ENCODE results near the gene CMTM8. TPM values are rescaled to one million over a fixed set of nuclear protein-coding genes. Genes with fewer than 3 reads are reported as not detected.

Gene CMTM8
- total RNA-seq, 2 experiments from 2014 or later = 6.1 to 7.5 TPM

DNA sequence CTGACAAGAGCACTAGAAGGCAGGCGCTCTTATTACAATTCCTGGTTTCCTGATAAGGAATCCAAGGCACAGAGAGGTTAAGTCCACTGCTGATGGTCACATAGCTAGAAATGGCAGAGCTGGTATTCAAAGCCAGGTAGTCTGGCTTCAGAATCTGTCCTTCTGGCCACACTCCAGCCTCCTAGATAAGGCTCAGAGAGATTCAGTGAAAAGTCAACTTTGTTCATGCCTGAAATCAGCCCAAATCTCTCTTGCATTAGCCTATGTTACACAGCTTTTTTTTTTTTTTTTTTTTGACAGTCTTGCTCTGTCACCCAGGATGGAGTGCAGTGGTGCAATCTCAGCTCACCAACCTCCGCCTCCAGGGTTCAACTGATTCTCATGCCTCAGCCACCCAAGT is 21.1 kb upstream of the CMTM8 start:
- CTCF ChIA-PET = no interaction called here

DNA sequence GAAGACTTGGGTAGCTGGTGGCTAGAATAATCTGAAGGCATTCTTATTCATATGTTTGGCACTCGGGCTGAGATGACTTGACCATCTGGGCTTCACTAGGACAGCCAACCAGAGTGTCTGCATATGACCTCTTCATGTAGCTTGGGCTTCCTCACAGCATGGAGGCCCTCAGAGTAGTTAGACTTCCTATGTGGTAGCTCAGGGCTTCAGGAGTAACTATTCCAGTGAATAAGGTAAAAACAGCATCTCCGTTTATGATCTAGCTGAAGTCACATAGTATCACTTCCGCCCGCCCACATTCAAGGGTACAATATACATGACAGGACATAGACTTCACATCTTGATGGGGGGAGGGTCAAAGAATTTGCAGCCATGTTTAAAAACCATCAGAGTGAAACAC is 18.9 kb upstream of the CMTM8 start:
- Mint-ChIP-seq H3K27me3 (peaks cover 5% of the 10 kb centered on the region), H3K4me1 (ENCODE audit: low read depth) (no peaks in the 10 kb centered on the region), H3K27ac (no peak overlapping the region), H3K9me3 (peaks cover 5% of the 10 kb centered on the region), H3K36me3 (ENCODE audit: low read depth) (no peaks in the 10 kb centered on the region), H3K4me3 (no peak overlapping the region)
- CTCF ChIA-PET = no interaction called here
- H3K4me3 ChIP-seq (ENCODE audit: low read length) = no peak overlapping the region
- H3K4me1 ChIP-seq (ENCODE audit: insufficient read depth, low read length) = no peaks in the 10 kb centered on the region
- H3K27me3 ChIP-seq (ENCODE audit: control insufficient read depth in 1 of 2, insufficient read depth in 2 of 2, low read length in 2 of 2) = no peaks in the 10 kb centered on the region
- peaks cover 0 to 4% of the 10 kb centered on the region in 2 experiments for H3K9me3 ChIP-seq (ENCODE audit: control insufficient read depth in 1 of 2, insufficient read depth in 1 of 2, low read length in 2 of 2)
- intact Hi-C loops (cut with DNase I, micrococcal nuclease) = no loop called here
- DNase-seq (no peak), ATAC-seq (ENCODE audit: poor library complexity) (no peak)
- TF ChIP-seq, protein P1, sequence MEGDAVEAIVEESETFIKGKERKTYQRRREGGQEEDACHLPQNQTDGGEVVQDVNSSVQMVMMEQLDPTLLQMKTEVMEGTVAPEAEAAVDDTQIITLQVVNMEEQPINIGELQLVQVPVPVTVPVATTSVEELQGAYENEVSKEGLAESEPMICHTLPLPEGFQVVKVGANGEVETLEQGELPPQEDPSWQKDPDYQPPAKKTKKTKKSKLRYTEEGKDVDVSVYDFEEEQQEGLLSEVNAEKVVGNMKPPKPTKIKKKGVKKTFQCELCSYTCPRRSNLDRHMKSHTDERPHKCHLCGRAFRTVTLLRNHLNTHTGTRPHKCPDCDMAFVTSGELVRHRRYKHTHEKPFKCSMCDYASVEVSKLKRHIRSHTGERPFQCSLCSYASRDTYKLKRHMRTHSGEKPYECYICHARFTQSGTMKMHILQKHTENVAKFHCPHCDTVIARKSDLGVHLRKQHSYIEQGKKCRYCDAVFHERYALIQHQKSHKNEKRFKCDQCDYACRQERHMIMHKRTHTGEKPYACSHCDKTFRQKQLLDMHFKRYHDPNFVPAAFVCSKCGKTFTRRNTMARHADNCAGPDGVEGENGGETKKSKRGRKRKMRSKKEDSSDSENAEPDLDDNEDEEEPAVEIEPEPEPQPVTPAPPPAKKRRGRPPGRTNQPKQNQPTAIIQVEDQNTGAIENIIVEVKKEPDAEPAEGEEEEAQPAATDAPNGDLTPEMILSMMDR (IDR thresholded peaks at IDR 0.05) = no peak
- H3K27ac ChIP-seq (ENCODE audit: low read depth in 1 of 2, low read length in 2 of 2) = no peak overlapping the region
- POLR2A ChIA-PET = no interaction called here
- no peaks in the 10 kb centered on the region for H3K36me3 ChIP-seq (ENCODE audit: insufficient read depth, low read length)

More for the DNA sequence above, 21.1 kb upstream of the CMTM8 start:
- TF ChIP-seq, protein P1 (IDR thresholded peaks at IDR 0.05) = no peak
- POLR2A ChIA-PET = no interaction called here
- H3K9me3 ChIP-seq (ENCODE audit: control insufficient read depth in 1 of 2, insufficient read depth in 1 of 2, low read length in 2 of 2) = peaks cover 0 to 4% of the 10 kb centered on the region in 2 experiments
- no peak for DNase-seq
- Mint-ChIP-seq H3K27me3 (peaks cover 5% of the 10 kb centered on the region), H3K9me3 (peaks cover 5% of the 10 kb centered on the region), H3K4me3 (no peak overlapping the region), H3K27ac (no peak overlapping the region), H3K4me1 (ENCODE audit: low read depth) (no peaks in the 10 kb centered on the region), H3K36me3 (ENCODE audit: low read depth) (no peaks in the 10 kb centered on the region)
- intact Hi-C loops (cut with DNase I, micrococcal nuclease) = no loop called here
- H3K36me3 ChIP-seq (ENCODE audit: insufficient read depth, low read length) = no peaks in the 10 kb centered on the region
- H3K27ac ChIP-seq (ENCODE audit: low read depth in 1 of 2, low read length in 2 of 2) = no peak overlapping the region
- H3K27me3 ChIP-seq (ENCODE audit: control insufficient read depth in 1 of 2, insufficient read depth in 2 of 2, low read length in 2 of 2) = no peaks in the 10 kb centered on the region
- H3K4me1 ChIP-seq (ENCODE audit: insufficient read depth, low read length) = no peaks in the 10 kb centered on the region
- H3K4me3 ChIP-seq (ENCODE audit: low read length) = no peak overlapping the region
- no peak for ATAC-seq (ENCODE audit: poor library complexity)

DNA sequence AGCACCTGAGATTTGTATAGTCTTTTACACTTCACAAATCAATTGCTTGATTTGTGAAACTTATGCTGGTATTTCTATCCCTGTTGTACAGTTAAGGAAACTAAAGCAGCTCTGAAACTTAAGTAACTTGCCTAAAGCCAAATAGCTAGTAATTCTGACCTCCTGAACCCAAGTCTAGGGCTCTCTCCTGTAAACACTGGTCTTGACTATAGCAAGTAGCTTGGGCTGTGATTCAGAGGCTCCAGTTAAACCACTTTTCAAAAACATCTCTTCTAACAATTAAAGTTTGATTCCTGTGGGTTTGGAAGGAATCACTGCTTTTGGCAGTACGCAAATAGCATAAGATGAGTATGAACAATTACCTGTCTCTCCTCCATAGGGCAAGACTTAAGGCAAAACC is 18.5 kb upstream of the CMTM8 start:
- POLR2A ChIA-PET = no interaction called here
- Mint-ChIP-seq H3K4me3 (no peak overlapping the region), H3K27ac (no peak overlapping the region), H3K27me3 (peaks cover 5% of the 10 kb centered on the region), H3K9me3 (peaks cover 5% of the 10 kb centered on the region), H3K36me3 (ENCODE audit: low read depth) (no peaks in the 10 kb centered on the region), H3K4me1 (ENCODE audit: low read depth) (no peaks in the 10 kb centered on the region)
- DNase-seq (no peak), ATAC-seq (ENCODE audit: poor library complexity) (no peak)
- H3K27me3 ChIP-seq (ENCODE audit: control insufficient read depth in 1 of 2, insufficient read depth in 2 of 2, low read length in 2 of 2) = no peaks in the 10 kb centered on the region
- no peaks in the 10 kb centered on the region for H3K36me3 ChIP-seq (ENCODE audit: insufficient read depth, low read length)
- H3K27ac ChIP-seq (ENCODE audit: low read depth in 1 of 2, low read length in 2 of 2) = no peak overlapping the region
- H3K9me3 ChIP-seq (ENCODE audit: control insufficient read depth in 1 of 2, insufficient read depth in 1 of 2, low read length in 2 of 2) = peaks cover 0 to 4% of the 10 kb centered on the region in 2 experiments
- TF ChIP-seq, protein P1 (IDR thresholded peaks at IDR 0.05) = no peak
- CTCF ChIA-PET = no interaction called here
- no peak overlapping the region for H3K4me3 ChIP-seq (ENCODE audit: low read length)
- no peaks in the 10 kb centered on the region for H3K4me1 ChIP-seq (ENCODE audit: insufficient read depth, low read length)
- intact Hi-C loops (cut with DNase I, micrococcal nuclease) = no loop called here
